Suprapubic skin (tissue), 3 donors: Measurements from ENCODE around the gene RGS12.

ENCODE experiments used
- POLR2A ChIP-seq, 2 donors: fragments of 450-650 bp; IDR thresholded peaks; one replicate each; pipeline ENCODE4 v1.6.1; 2017; ENCODE audit warnings: antibody characterized with exemption in 2 of 2, mild to moderate bottlenecking in 2 of 2, moderate library complexity in 2 of 2
- TF ChIP-seq, protein P1 (sequence below), 2 donors: fragments of 200-600 bp in 1 of 2; fragments of 450-650 bp in 1 of 2; sonication (generic) in 1 of 2; IDR thresholded peaks; one replicate each; pipeline ENCODE4 v1.5.1; 2016 to 2019; ENCODE audit warnings: antibody characterized with exemption in 2 of 2, mild to moderate bottlenecking in 1 of 2, moderate library complexity in 1 of 2

DNA sequence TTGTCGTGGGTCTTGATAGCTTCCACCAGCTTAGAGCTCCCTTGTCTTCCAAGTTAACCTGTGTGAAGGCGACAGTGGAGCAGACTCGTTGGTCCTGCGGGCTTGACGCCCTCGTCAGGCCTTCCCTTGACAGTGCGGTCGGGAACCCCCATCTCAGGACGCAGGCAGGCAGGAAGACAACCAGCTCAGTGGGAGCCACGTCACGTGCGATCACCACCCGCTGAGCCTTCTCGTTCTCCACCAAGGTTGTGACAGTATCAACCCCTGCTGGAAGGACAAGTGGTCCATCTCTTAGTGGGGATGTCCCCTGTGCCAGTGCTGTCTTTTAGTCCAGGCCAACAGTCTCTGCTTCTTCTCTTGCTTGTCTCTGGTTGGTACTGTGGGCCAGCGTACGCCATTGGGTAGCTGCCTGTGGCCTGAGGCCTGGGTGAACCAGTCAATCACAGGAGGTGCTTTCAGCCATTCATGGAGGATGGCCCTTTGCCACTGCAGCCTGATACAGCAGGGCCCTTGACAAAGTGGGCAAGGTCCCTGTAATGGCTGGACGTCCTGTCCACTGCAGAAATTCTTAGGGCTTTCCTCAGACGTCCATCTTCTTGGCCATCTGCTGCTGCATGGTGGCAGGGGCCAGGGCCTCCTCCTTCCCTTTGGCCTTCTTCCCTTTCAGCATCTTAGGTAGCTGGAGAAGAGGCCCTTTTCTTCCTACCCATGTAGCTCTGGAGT lies 31.4 kb downstream of the RGS12 start:
- no peak for TF ChIP-seq POLR2A (IDR thresholded peaks at IDR 0.05)
- TF ChIP-seq, protein P1, sequence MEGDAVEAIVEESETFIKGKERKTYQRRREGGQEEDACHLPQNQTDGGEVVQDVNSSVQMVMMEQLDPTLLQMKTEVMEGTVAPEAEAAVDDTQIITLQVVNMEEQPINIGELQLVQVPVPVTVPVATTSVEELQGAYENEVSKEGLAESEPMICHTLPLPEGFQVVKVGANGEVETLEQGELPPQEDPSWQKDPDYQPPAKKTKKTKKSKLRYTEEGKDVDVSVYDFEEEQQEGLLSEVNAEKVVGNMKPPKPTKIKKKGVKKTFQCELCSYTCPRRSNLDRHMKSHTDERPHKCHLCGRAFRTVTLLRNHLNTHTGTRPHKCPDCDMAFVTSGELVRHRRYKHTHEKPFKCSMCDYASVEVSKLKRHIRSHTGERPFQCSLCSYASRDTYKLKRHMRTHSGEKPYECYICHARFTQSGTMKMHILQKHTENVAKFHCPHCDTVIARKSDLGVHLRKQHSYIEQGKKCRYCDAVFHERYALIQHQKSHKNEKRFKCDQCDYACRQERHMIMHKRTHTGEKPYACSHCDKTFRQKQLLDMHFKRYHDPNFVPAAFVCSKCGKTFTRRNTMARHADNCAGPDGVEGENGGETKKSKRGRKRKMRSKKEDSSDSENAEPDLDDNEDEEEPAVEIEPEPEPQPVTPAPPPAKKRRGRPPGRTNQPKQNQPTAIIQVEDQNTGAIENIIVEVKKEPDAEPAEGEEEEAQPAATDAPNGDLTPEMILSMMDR (IDR thresholded peaks at IDR 0.05), result no peak
